Activated CD8-positive, alpha-beta memory T cell treated with anti-CD3 and anti-CD28 coated beads for 4 hours (primary cell): ENCODE data around the gene AP3M1.
"Not testable (repeated sequence)": the region's sequence is repeated elsewhere in the genome, so short reads cannot be mapped to it uniquely, and the experiment has no call there.

Experiments
- DNase-seq, 2 donors: peaks; one replicate each; pipeline ENCODE4 v3.0.0-alpha.2; 2020; ENCODE audit warnings: low read depth in 2 of 2

Gene AP3M1

DNA sequence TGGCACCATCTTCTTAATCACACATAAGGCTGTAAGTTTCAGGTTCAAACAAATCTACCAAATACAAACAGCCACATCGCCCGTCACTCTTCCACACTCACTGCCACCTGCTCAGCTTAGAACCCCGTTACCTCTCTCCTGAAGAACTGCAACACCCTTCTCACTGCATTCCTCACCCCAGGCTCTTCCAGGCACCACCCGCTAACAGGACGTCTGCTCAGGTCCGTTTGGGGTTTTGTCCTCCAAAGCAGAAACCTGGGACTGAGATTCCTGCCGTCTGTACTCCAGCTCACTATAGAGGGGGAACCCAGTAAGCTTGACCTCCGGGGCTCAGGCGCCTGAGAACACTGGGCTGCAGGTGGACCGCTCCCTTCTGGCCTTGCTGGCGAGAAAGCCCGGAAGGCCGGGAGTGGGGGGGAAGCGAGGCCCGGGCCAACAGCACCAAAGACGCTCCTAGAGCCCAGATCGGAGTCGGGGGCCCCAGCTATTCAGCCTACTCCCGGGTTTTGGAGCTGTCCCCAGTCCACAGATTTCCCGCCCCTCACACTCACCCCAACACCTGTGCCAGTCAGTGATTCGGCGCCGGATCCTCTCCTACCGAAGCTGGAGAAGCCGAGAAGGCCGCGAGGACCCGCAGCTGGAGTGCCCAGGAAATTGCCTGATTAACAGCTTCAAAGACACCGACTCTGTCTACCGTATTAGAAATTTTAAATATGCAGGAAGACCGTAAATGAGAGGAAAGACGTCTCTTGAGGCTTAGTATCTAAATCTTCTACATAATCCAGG, at the start of gene AP3M1:
Gene AP3M1 (minus strand): TSS at position 625 of the 786 bp plus-strand sequence. CDS start 12,449 bp downstream, outside the sequence.
- peak; percentile 53 to 61 for DNase-seq

GRCh38 chr10:74199315-74199714, 48.7 kb upstream of the AP3M1 start:
- no peak for DNase-seq

GRCh38 chr10:74194999-74195398, 44.4 kb upstream of the AP3M1 start:
- no peak for DNase-seq

DNA sequence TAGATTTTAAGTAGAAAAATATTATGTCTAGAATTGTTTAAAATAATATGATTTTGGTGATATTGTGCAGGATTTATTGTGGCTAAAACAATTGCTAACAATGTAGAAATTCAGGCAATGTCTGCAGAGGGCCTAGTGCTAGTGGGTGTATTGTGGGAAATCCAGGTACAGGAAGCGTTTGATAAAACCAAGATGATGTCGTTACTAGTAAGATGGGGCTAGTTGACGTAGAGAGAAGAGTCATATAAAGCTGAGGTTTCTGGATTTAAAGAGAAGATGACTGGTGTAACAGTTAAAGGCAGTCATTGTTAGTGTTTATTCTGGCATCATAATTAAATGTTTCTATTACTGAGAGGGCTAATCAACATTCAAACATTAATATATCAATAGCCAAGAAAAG, 43.9 kb upstream of the AP3M1 start:
- no peak for DNase-seq

DNA sequence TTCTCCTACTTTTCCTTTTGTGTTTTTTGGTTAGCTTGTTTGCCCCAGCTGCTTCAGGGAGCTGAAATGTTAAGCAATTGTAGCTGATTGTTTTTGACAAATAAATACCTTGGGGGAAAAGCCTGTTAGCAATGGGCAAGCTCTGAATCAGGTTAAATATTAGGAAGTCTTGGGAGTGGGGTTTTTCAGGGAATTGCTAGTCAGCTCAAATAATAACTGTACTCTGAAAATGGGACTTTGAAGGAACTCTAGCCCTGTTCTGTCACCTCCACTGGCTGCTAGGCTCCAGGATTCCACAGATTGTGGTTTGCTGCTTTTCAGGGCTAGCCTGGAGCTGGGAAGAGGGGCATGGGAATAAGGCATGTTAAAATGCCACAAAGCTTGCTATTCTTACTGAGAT, 39.9 kb upstream of the AP3M1 start:
- no peak for DNase-seq

GRCh38 chr10:74189999-74190421, 39.4 kb upstream of the AP3M1 start:
- no peak for DNase-seq

DNA sequence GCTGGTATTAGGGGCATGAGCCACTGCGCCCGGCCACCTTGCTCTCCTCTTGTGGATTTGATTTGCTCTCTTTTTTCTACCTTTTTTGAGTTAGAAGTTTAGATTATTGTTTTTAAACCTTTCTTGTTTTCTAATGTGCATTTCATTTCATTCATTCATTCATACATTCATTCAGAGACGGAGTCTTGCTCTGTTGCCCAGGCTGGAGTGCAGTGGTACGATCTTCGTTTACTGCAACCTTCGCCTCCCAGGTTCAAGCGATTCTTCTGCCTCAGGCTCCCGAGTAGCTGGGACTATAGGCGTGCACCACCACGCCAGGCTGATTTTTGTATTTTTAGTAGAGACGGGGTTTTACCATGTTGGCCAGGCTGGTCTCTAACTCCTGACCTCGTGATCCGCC, 38.0 kb upstream of the AP3M1 start:
- not testable (repeated sequence) for DNase-seq

DNA sequence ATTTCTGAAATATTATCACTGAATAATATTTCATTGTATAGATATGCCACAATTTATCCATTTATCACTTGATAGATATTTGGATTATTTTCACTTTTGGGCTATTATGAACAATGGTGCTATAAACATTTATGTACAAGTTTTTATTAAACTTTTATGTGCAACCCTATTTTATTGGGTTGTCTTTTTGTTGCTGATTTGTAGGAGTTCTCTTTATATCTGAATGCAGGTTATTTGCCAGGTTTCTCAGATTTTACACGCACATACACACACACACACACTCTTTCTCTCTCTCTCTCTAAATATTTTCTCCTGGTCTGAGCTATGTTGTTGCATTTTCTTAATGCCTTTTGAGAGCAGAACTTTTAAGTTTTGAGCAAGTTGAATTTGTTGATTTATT, 36.6 kb upstream of the AP3M1 start:
- DNase-seq: no peak

DNA sequence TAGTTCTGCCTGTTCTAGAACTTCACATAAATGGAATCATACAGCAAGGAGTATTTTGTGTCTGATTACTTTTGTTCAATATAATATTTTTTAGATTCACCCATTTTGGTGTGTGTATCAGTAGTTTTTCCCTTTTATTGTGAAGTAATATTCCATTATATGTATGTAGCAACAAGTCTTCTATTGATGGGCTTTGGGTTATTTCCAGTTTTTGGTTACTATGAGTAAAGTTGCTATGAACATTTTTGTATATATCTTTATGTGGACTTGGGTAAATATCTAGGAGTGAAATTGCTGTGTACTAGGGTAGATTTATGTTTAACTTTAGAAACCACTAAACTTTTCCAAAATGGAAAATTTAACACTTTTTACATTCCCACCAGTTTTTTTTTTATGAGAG, 36.0 kb upstream of the AP3M1 start:
- no peak for DNase-seq

DNA sequence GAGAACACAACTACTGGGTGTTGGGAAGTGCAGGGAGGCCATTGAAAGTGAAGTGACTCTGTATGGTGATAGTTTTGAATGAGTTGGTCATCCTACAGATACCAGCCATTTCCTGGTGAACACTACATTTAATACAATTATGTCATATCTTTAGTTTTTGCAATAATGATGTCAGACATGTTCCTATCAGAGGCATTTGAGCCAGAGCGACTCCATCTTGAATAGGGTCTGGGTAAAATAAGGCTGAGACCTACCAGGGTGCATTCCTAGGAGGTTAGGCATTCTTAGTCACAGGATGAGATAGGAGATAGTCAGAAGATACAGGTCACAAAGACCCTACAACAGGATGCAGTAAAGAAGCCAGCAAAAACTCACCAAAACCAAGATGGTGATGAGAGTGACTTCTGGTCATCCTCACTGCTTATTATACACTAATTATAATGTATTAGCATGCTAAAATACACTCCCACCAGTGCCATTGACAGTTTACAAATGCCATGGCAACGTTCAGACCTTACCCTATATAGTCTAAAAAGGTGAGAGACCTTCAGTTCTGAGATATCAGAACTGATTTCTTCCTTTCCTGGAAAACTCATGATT, 28.6 kb upstream of the AP3M1 start:
- DNase-seq: no peak

- no peak for DNase-seq
Measured at GRCh38 chr10:74178042-74178791, 27.6 kb upstream of the AP3M1 start.

- DNase-seq: peak; percentile 24 to 25
Measured at GRCh38 chr10:74177140-74177677, 26.6 kb upstream of the AP3M1 start.

DNA sequence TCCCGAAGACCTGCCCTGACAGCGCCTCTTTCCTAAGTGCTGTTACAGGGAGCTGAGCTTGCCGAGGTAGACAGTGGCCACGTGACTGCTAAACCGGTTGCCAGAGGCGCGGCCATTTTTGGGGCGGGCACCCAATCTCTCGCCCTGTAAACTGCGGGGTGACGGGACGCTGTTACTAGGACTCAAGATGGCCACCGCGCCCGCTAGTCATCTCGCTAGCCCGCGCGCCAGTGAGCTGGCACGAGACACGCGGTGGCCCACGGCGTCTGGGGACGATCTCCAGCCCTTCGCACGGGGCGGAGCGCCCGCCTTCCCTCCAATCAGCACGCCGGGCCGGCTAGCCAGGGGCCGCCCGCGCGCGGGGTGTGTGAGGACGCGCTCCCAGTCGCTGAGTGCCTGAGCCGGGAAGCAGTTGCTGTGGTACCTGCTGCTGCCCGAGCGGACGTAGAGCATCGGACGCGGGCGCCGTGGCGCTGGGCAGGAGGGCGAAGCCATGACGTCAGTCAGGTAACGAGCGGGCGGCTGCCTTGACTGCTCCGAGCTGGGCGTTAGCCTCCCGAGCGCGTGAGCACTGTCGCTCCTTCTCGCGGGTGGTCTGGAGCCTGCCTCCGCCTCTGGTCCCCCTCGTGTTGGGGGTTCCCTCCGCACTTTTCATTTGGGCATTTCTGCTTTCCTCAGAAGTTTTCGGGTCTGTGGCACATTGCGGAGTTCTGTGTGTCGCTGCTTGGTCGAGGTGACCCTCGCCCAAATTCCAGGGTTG, 25.9 kb upstream of the AP3M1 start:
- DNase-seq: peak; percentile 92

DNA sequence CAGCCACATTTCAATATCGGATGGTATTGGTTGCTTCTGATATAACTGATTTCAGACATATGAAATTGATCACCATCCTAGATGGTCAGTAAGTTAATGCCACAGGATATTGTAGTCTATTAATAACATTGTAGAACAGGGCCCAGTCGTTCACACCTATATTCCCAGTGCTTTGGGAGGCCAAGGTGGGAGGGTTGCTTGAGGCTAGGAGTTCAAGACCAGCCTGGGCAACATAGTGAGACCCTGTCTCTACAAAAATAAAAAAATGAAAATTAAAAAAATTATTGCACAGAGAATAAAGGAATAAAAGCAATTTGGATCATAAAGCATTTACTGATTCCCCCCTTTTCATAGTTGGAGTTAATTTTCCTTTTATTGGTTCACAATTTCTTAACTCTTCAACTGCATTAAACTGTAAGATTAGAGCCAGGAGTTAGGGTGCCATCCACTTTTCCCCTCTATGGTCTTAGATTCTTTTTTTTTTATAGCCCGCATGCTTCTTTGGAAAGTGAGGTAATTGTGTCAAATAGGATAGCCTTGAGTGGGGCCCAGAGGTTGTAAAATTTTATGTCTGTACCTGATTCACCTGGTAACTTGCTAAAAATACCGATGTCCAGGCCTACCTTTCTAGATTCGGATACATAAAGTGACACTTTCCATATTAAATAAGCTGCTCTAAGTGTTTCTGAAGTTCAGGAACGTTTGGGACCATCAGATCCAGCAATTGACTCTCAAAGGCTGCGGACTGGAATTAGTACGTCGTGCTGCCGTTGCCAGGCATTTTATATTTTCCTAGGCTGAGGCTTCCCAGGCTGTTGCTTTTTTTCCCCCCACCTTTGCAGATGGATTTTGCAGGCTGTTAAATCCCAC, 25.1 kb upstream of the AP3M1 start:
- DNase-seq: no peak

- no peak for DNase-seq
Measured at GRCh38 chr10:74174521-74174920, 23.9 kb upstream of the AP3M1 start.

DNA sequence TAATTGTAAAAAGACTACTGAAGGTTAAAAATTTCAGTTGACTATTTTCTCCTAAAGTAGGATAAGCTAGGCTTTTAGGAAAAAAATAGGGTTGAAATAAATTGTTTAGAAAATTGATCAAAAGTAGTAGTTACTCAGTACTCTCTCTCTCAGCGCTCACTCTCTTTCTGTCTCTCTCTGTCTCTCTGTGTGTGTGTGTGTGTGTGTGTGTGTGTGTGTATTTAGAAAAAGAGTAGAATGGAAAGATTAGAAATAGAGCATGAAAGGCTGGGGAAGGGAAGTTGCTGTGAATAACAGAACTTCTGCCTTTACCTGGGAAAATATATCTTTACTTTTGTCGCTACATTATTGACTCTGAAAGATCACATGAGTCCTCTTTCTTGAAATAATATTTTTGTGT, 21.0 kb upstream of the AP3M1 start:
- no peak for DNase-seq

- no peak for DNase-seq
Measured at GRCh38 chr10:74167443-74167842, 16.8 kb upstream of the AP3M1 start.

- no peak for DNase-seq
Measured at GRCh38 chr10:74165530-74165901, 14.9 kb upstream of the AP3M1 start.

DNA sequence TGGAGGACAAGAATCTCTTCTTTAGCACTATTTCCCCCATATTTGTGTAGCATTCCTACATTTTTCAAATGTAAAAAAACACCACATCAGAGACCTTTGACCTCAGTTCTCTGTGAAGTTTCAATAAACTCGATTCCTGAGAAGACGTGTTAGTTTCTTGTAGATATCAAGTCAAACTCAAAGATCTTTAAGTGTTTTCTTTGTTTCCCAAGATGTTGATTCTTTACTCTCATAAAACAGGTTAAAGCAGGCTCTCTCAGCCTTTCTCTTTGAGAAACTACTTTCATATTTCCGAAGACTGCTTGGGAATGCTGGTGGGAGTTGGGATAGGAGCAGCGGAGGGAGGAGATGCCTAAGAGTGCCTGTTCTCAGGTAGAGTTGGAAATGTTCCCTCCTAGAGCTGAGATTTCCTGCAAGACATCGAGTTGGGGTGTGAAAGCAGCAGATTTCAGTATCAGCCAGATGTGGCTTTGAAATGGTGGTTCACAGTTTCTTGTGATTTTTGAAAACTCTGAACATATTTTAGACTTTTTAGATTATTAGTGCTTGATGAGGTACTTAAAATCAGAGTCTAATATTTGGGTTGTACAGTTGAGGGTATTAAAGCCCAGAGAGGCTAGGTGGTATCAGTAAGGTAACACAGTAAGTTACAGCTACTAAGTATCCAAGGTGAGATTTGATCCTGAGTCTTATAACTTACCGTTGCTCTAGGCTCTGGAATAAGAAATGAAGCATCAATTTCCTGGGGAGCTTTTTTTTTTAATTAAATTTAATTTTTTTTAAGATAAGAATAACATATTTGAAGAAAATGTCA, 14.3 kb upstream of the AP3M1 start:
- DNase-seq: no peak
